GM12878 (cell line): ENCODE measurements around the gene HMGXB3. TPM values are rescaled to one million over a fixed set of nuclear protein-coding genes. Genes with fewer than 3 reads are reported as not detected.

ENCODE experiments used
- ATAC-seq: fragments of 200-7000 bp; cut with Tn5 transposase; 3 replicates; pipeline ENCODE4 v1.9.1; 2020; ENCODE audit warnings: mild to moderate bottlenecking, moderate library complexity
- BruUV-seq: library from RNA; stranded (reverse); fragments of 400-500 nt; replicated peaks from 2 replicates; lab custom pipeline; 2021; lab: Mats Ljungman, UMichigan
- CTCF ChIA-PET: fragments of 300-600 bp; sonication (Branson Sonifier 250); formaldehyde crosslinking; extraction: SDS; loops from one replicate; lab custom pipeline; 2021; ENCODE audit warnings: inconsistent platforms; lab: Yijun Ruan, JAX
- POLR2A ChIA-PET: fragments of 350-600 bp; formaldehyde crosslinking; extraction: SDS; loops from one replicate; lab custom pipeline; 2021; ENCODE audit warnings: inconsistent platforms; lab: Charles Lee
- RAD21 ChIA-PET: fragments of 300-600 bp; sonication (Branson Sonifier 250); formaldehyde crosslinking; loops from one replicate; lab custom pipeline; 2023; ENCODE audit warnings: antibody characterized with exemption; ENCODE audit not compliant: unreplicated experiment; lab: Charles Lee
- SMC1A ChIA-PET: fragments of 300-600 bp; sonication (Branson Sonifier 250); formaldehyde crosslinking; loops from one replicate; lab custom pipeline; 2023; ENCODE audit not compliant: unreplicated experiment, uncharacterized antibody; lab: Charles Lee
- DNase-seq: peaks from one replicate; pipeline ENCODE4 v3.0.0-alpha.2; 2011; ENCODE audit warnings: low read depth, low spot score
- FAIRE-seq: peaks from 3 replicates; lab custom pipeline; 2011; peaks lifted over from hg19 to GRCh38; lab: Jason Lieb, UNC
- H2AFZ ChIP-seq: 2 replicates; pipeline ENCODE4 v1.6.0; 2011; ENCODE audit warnings: low read depth, low read length, control low read depth; ENCODE audit not compliant: control insufficient read depth
- H3K27ac ChIP-seq: 2 replicates; pipeline ENCODE4 v1.5.1; 2011; ENCODE audit warnings: control low read depth; ENCODE audit not compliant: control insufficient read depth, insufficient read depth
- H3K27me3 ChIP-seq, 2 experiments: replicated peaks in 1 of 2; 2 replicates each; pipeline versions ENCODE4 v1.6.0 to v1.6.1; 2011; ENCODE audit warnings: low read length in 1 of 2; ENCODE audit not compliant: control insufficient read depth in 2 of 2, insufficient read depth in 2 of 2
- H3K36me3 ChIP-seq, 2 experiments: 2 replicates each; pipeline ENCODE4 v1.5.1; 2011; ENCODE audit warnings: low read length in 1 of 2; ENCODE audit not compliant: control insufficient read depth in 2 of 2, insufficient read depth in 2 of 2
- H3K4me1 ChIP-seq: 2 replicates; pipeline ENCODE4 v1.6.1; 2011; ENCODE audit warnings: mild to moderate bottlenecking, low read length, moderate library complexity, mixed read lengths; ENCODE audit not compliant: control insufficient read depth, insufficient read depth
- H3K4me2 ChIP-seq: 2 replicates; pipeline ENCODE4 v1.6.0; 2011; ENCODE audit warnings: control low read depth; ENCODE audit not compliant: control insufficient read depth, insufficient read depth
- H3K4me3 ChIP-seq: fragments of 200-600 bp; sonication (generic); 2 replicates; pipeline ENCODE4 v1.5.1; 2016
- H3K79me2 ChIP-seq: 2 replicates; pipeline ENCODE4 v1.6.0; 2011; ENCODE audit warnings: low read length; ENCODE audit not compliant: control insufficient read depth, insufficient read depth
- H3K9ac ChIP-seq: 2 replicates; pipeline ENCODE4 v1.8.0; 2011; ENCODE audit warnings: low read length, control low read depth, mixed read lengths; ENCODE audit not compliant: control insufficient read depth, insufficient read depth
- H3K9me3 ChIP-seq: replicated peaks from 3 replicates; pipeline ENCODE4 v1.5.1; 2011; ENCODE audit warnings: mild to moderate bottlenecking, low read length; ENCODE audit not compliant: control insufficient read depth, insufficient read depth
- H4K20me1 ChIP-seq: 2 replicates; pipeline ENCODE4 v1.6.0; 2011; ENCODE audit not compliant: control insufficient read depth, insufficient read depth
- ASH2L ChIP-seq: fragments of 300-600, 200-600 bp; sonication (generic); IDR thresholded peaks from 2 replicates; pipeline ENCODE4 v1.6.1; 2017; ENCODE audit warnings: low read depth, mild to moderate bottlenecking, borderline replicate concordance
- ATF7 ChIP-seq: fragments of 450-650 bp; IDR thresholded peaks from 2 replicates; pipeline ENCODE4 v1.6.1; 2016; ENCODE audit warnings: low read depth, mild to moderate bottlenecking
- BMI1 ChIP-seq: fragments of 450-650 bp; IDR thresholded peaks from 2 replicates; pipeline ENCODE4 v1.6.1; 2016; ENCODE audit warnings: mild to moderate bottlenecking, moderate library complexity, borderline replicate concordance
- CBX5 ChIP-seq: sonication (generic); IDR thresholded peaks from 2 replicates; pipeline ENCODE4 v1.6.1; 2016; ENCODE audit warnings: low read depth, moderate library complexity, mild to moderate bottlenecking, inconsistent platforms
- EGR1 ChIP-seq, 2 experiments: IDR thresholded peaks; 1 replicate in 1 of 2; 2 replicates in 1 of 2; pipeline ENCODE4 v1.6.1; 2011 to 2012; ENCODE audit warnings: low read depth in 2 of 2, low read length in 2 of 2, borderline replicate concordance in 1 of 2, mild to moderate bottlenecking in 1 of 2, moderate library complexity in 1 of 2
- GABPA ChIP-seq: IDR thresholded peaks from 2 replicates; pipeline ENCODE4 v1.6.1; 2014; ENCODE audit warnings: antibody characterized with exemption, low read depth, mild to moderate bottlenecking, inconsistent platforms
- GATAD2B ChIP-seq: fragments of 450-650 bp; conservative IDR thresholded peaks from 2 replicates; pipeline ENCODE4 v1.6.1; 2017; ENCODE audit warnings: low read depth, mild to moderate bottlenecking, moderate library complexity
- IKZF1 ChIP-seq: fragments of 450-650 bp; conservative IDR thresholded peaks from 2 replicates; pipeline ENCODE4 v1.6.1; 2017; ENCODE audit warnings: antibody characterized with exemption, mild to moderate bottlenecking
- PML ChIP-seq: IDR thresholded peaks from 2 replicates; pipeline ENCODE4 v1.6.1; 2012; ENCODE audit warnings: low read length, inconsistent platforms
- TBL1XR1 ChIP-seq: IDR thresholded peaks from 2 replicates; pipeline ENCODE4 v1.6.1; 2012; ENCODE audit warnings: low read depth, low read length, improper control_type of control experiment
- TCF3 ChIP-seq: IDR thresholded peaks from 2 replicates; pipeline ENCODE4 v1.6.1; 2012; ENCODE audit warnings: low read depth, mild to moderate bottlenecking, low read length, borderline replicate concordance; ENCODE audit not compliant: insufficient read depth
- WGBS: methylation state at CpG from one replicate; pipeline ENCODE4 v1.1.6; 2016; ENCODE audit warnings: low lambda C conversion rate; ENCODE audit not compliant: insufficient replicate concordance, insufficient coverage; ENCODE audit errors: missing lambda C conversion rate; 5-methylcytosine and 5-hydroxymethylcytosine counted together
- in situ Hi-C: fragments of 300-500 bp; cut with MboI; formaldehyde crosslinking; loops from 9 replicates; pipeline ENCODE4 v1.14.3; 2018; ENCODE audit warnings: mixed read lengths
- intact Hi-C: fragments of 100-400 bp; cut with micrococcal nuclease; formaldehyde crosslinking; loops from one replicate; pipeline ENCODE4 v1.14.2; 2022; ENCODE audit not compliant: unreplicated experiment
- polyA plus RNA-seq, 11 experiments: library from polyadenylated mRNA; depleted of rRNA in 4 of 11; unstranded in 6 of 11; stranded (reverse) in 5 of 11; fragments of >200 nt; fragmentation: Nextera tagmentation in 4 of 11; fragmentation: Illumina TruSeq in 1 of 11; extraction: Ambion mirVana in 4 of 11; extraction: Trizol in 1 of 11; gene quantifications; 1 replicate in 1 of 11; 2 replicates in 10 of 11; pipeline versions ENCODE4 v1.2.1 to v1.2.3, GENCODE V29; 2011 to 2016; ENCODE audit warnings: inconsistent platforms in 2 of 11, missing spikeins in 2 of 11, low read depth in 1 of 11
- total RNA-seq, 4 experiments: library from RNA; depleted of rRNA in 3 of 4; stranded (reverse); fragments of >200 nt in 3 of 4; fragmentation: Illumina TruSeq in 1 of 4; extraction: Trizol in 1 of 4; gene quantifications; 2 replicates each; pipeline versions ENCODE4 v1.2.1 to v1.2.3, GENCODE V29; 2013 to 2021
- TF ChIP-seq, protein P1 (sequence below): fragments of 450-650 bp; IDR thresholded peaks from 2 replicates; pipeline ENCODE4 v1.6.1; 2017; ENCODE audit warnings: low read depth, mild to moderate bottlenecking, moderate library complexity
- TF ChIP-seq, protein P2 (sequence below): IDR thresholded peaks from 2 replicates; pipeline ENCODE4 v1.6.1; 2012; ENCODE audit warnings: mild to moderate bottlenecking, low read depth, low read length
- TF ChIP-seq, protein P3 (sequence below): fragments of 450-650 bp; IDR thresholded peaks from 2 replicates; pipeline ENCODE4 v1.6.1; 2016; ENCODE audit warnings: mild to moderate bottlenecking
- TF ChIP-seq, protein P4 (sequence below): IDR thresholded peaks from 2 replicates; pipeline ENCODE4 v1.6.1; 2012; ENCODE audit warnings: low read depth, low read length, improper control_type of control experiment

The HMGXB3 gene
- total and polyA plus RNA-seq, 10 of the 15 experiments (the other 5 are each of a cell fraction or from before 2014, with no cell fraction given) = 1.00 to 42.2 (median 28.1) TPM

DNA sequence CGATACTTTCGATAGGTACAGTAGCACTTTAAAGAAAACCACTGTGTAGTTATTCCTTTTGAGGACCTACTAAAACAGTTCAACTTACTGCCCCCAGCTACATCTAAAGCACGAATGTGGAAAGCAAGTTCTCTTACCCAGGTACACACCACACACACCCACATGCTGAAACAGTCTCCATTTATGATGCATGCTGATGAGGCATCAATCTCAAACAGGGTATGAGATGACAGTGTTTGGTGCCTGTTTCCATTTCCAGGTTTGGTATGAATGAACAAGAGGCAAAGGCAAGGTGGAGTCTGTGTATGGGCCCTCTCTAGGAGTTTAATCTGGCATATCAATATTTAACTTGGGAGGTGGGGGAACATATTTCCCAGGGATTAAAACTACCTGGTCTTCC is 13.9 kb downstream of the HMGXB3 start:
- FAIRE-seq (no peak), DNase-seq (no peak), ATAC-seq (no peak)
- WGBS = 98% methylated on average over 3 of the region's 3 CpGs
- Histone ChIP-seq H3K79me2 (no peaks in the 10 kb centered on the region; the same call in 1 of the 2 replicates), H3K4me3 (no peak overlapping the region), H3K4me2 (no peak overlapping the region), H4K20me1 (no peaks in the 10 kb centered on the region), H3K27ac (no peak overlapping the region), H2AFZ (no peak overlapping the region), H3K9me3 (peaks cover 8% of the 10 kb centered on the region; the same call in 2 of the 3 replicates), H3K27me3 (no peaks in the 10 kb centered on the region), H3K36me3 (peaks cover 23 to 47% of the 10 kb centered on the region in 2 experiments), H3K4me1 (no peaks in the 10 kb centered on the region)
- CTCF ChIA-PET = no interaction called here
- RAD21 ChIA-PET = no interaction called here
- intact Hi-C loops (no loop called here), in situ Hi-C loops (no loop called here)
- POLR2A ChIA-PET = no interaction called here
- SMC1A ChIA-PET = no interaction called here
- no TSS peak for BruUV-seq
- no peak for TF ChIP-seq TCF3
- TF ChIP-seq IKZF1 = no peak
- TF ChIP-seq, protein P1, sequence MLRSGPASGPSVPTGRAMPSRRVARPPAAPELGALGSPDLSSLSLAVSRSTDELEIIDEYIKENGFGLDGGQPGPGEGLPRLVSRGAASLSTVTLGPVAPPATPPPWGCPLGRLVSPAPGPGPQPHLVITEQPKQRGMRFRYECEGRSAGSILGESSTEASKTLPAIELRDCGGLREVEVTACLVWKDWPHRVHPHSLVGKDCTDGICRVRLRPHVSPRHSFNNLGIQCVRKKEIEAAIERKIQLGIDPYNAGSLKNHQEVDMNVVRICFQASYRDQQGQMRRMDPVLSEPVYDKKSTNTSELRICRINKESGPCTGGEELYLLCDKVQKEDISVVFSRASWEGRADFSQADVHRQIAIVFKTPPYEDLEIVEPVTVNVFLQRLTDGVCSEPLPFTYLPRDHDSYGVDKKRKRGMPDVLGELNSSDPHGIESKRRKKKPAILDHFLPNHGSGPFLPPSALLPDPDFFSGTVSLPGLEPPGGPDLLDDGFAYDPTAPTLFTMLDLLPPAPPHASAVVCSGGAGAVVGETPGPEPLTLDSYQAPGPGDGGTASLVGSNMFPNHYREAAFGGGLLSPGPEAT = no peak
- TF ChIP-seq, protein P2, sequence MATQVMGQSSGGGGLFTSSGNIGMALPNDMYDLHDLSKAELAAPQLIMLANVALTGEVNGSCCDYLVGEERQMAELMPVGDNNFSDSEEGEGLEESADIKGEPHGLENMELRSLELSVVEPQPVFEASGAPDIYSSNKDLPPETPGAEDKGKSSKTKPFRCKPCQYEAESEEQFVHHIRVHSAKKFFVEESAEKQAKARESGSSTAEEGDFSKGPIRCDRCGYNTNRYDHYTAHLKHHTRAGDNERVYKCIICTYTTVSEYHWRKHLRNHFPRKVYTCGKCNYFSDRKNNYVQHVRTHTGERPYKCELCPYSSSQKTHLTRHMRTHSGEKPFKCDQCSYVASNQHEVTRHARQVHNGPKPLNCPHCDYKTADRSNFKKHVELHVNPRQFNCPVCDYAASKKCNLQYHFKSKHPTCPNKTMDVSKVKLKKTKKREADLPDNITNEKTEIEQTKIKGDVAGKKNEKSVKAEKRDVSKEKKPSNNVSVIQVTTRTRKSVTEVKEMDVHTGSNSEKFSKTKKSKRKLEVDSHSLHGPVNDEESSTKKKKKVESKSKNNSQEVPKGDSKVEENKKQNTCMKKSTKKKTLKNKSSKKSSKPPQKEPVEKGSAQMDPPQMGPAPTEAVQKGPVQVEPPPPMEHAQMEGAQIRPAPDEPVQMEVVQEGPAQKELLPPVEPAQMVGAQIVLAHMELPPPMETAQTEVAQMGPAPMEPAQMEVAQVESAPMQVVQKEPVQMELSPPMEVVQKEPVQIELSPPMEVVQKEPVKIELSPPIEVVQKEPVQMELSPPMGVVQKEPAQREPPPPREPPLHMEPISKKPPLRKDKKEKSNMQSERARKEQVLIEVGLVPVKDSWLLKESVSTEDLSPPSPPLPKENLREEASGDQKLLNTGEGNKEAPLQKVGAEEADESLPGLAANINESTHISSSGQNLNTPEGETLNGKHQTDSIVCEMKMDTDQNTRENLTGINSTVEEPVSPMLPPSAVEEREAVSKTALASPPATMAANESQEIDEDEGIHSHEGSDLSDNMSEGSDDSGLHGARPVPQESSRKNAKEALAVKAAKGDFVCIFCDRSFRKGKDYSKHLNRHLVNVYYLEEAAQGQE = no peak
- TF ChIP-seq, protein P3, sequence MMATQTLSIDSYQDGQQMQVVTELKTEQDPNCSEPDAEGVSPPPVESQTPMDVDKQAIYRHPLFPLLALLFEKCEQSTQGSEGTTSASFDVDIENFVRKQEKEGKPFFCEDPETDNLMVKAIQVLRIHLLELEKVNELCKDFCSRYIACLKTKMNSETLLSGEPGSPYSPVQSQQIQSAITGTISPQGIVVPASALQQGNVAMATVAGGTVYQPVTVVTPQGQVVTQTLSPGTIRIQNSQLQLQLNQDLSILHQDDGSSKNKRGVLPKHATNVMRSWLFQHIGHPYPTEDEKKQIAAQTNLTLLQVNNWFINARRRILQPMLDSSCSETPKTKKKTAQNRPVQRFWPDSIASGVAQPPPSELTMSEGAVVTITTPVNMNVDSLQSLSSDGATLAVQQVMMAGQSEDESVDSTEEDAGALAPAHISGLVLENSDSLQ = no peak
- no peak for TF ChIP-seq TBL1XR1
- TF ChIP-seq ASH2L = no peak
- TF ChIP-seq BMI1 = no peak
- TF ChIP-seq, protein P4, sequence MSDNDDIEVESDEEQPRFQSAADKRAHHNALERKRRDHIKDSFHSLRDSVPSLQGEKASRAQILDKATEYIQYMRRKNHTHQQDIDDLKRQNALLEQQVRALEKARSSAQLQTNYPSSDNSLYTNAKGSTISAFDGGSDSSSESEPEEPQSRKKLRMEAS = no peak
- no peak for TF ChIP-seq ATF7
- TF ChIP-seq EGR1 (IDR thresholded peaks at IDR 0.05; ENCODE audit: borderline replicate concordance in 1 of 2, low read depth in 2 of 2, low read length in 2 of 2) = no peak
- no peak for TF ChIP-seq GABPA
- TF ChIP-seq PML = no peak
- TF ChIP-seq CBX5 = no peak
- no peak for TF ChIP-seq GATAD2B
- TF ChIP-seq, all 136 proteins: peak for 0
- H3K9ac ChIP-seq = no peak overlapping the region
